Testis (tissue), 2 donors: ENCODE data around the gene DDX54.

Experiments
- POLR2A ChIP-seq: fragments of 450-650 bp; IDR thresholded peaks from one replicate; pipeline ENCODE4 v1.6.1; 2017; ENCODE audit warnings: antibody characterized with exemption, mild to moderate bottlenecking, moderate library complexity
- TF ChIP-seq, protein P1 (sequence below), 3 experiments: fragments of 450-650 bp in 2 of 3; fragments of 200-600 bp in 1 of 3; sonication (generic) in 1 of 3; IDR thresholded peaks; one replicate each; pipeline ENCODE4 v1.5.1; 2016 to 2019; ENCODE audit warnings: antibody characterized with exemption in 3 of 3, mild to moderate bottlenecking in 2 of 3, moderate library complexity in 1 of 3

DNA sequence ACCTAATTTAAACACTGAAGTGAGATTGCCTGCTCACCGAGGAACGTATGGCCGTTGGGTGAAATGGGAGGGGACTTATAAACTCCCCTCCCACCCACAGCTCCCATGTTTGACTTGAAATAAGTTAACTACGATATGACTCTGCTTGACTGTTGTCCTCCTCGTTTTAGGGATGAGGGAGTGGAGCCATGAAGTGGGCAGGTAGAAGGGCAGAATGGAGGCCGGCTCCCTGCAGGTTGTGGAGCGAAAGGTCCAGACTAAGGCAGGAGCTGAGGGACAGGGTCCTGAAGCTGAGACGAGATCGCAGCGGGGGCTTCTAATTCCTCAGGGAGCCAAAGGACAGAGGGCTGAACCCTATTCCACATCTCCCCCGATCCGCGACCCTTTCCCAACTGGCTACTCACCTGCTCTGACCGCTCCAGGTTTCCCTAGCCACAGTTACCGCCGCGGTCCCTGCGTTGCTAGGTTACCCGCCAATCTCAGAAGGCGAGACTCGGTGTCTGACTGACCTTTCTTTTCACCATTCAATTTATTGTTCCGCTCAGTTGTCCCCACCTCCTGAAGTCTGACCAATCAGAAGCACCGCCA, 35.4 kb upstream of the DDX54 start:
- TF ChIP-seq, protein P1, sequence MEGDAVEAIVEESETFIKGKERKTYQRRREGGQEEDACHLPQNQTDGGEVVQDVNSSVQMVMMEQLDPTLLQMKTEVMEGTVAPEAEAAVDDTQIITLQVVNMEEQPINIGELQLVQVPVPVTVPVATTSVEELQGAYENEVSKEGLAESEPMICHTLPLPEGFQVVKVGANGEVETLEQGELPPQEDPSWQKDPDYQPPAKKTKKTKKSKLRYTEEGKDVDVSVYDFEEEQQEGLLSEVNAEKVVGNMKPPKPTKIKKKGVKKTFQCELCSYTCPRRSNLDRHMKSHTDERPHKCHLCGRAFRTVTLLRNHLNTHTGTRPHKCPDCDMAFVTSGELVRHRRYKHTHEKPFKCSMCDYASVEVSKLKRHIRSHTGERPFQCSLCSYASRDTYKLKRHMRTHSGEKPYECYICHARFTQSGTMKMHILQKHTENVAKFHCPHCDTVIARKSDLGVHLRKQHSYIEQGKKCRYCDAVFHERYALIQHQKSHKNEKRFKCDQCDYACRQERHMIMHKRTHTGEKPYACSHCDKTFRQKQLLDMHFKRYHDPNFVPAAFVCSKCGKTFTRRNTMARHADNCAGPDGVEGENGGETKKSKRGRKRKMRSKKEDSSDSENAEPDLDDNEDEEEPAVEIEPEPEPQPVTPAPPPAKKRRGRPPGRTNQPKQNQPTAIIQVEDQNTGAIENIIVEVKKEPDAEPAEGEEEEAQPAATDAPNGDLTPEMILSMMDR (IDR thresholded peaks at IDR 0.05): no peak
- no peak for TF ChIP-seq POLR2A
